ENCODE measurements around the gene FBXO21. TPM values are rescaled to one million over a fixed set of nuclear protein-coding genes. Genes with fewer than 3 reads are reported as not detected.

Gene FBXO21
- total and polyA plus RNA-seq, 2 experiments from 2014 or later, result 32.3 to 43.9 TPM

- in situ Hi-C loops (cut with MboI), result no loop called here
- peaks cover 32% of the 10 kb centered on the region; the same call in 1 of the 2 replicates for H3K36me3 ChIP-seq (ENCODE audit: low read depth)
These were observed 11.5 kb downstream of the FBXO21 start for GRCh38 chr12:117178745-117179144.

DNA sequence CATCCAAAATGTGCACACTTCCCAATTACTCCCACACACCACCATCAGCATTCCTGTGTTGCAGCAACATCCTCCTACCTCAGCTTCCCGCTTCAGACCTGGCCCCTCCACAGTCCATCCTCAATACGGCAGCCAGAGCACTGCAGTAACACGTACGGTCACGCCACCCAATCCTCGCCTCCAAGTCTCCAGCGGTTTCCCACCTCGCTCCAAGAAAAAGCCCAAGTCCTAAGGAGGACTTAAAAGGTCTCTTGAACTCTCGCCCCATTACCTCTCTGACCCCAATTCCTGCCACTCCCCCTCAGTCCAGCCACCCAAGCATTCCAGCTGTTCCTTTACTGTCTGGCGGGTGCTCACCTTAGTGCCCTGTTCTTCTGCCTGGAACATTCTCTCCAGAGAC, 12.0 kb downstream of the FBXO21 start:
- no peaks in the 10 kb centered on the region for H4K20me1 ChIP-seq (ENCODE audit: insufficient read depth)
- no peak overlapping the region for H3K9ac ChIP-seq
- WGBS, 2 experiments (ENCODE audit: low coverage in 1 of 2, low lambda C conversion rate in 2 of 2, missing lambda C conversion rate in 2 of 2), result 94 to 96% methylated on average over 10 of the region's 10 CpGs
- no peak overlapping the region for H3K4me3 ChIP-seq
- no peaks in the 10 kb centered on the region for H3K4me1 ChIP-seq (ENCODE audit: insufficient read depth)
- H3K4me2 ChIP-seq (ENCODE audit: unreplicated experiment), result no peak overlapping the region
- no peaks in the 10 kb centered on the region for H3K9me2 ChIP-seq (ENCODE audit: insufficient read depth)
- in situ Hi-C loops (cut with MboI), result no loop called here
- no peaks in the 10 kb centered on the region for H3K9me3 ChIP-seq (ENCODE audit: low read depth)
- TF ChIP-seq EZH2 (IDR thresholded peaks at IDR 0.05; ENCODE audit: insufficient read depth, poor library complexity, severe bottlenecking) (no peak), EZH2phosphoT487 (IDR thresholded peaks at IDR 0.05; ENCODE audit: insufficient read depth, low read depth) (no peak)
- no peak for DNase-seq
- no peak overlapping the region for H2AFZ ChIP-seq
- H3K36me3 ChIP-seq (ENCODE audit: low read depth), result peaks cover 33% of the 10 kb centered on the region; the same call in 1 of the 2 replicates
- H3K27ac ChIP-seq, result no peak overlapping the region
- no peaks in the 10 kb centered on the region for H3K79me2 ChIP-seq (ENCODE audit: insufficient read depth)
- no peaks in the 10 kb centered on the region for H3F3A ChIP-seq (ENCODE audit: insufficient read depth)
- H3K27me3 ChIP-seq (replicated peaks; ENCODE audit: insufficient read depth), result no peaks in the 10 kb centered on the region

More at GRCh38 chr12:117178745-117179144, 11.5 kb downstream of the FBXO21 start:
- DNase-seq, result no peak
- Histone ChIP-seq H4K20me1 (ENCODE audit: insufficient read depth) (no peaks in the 10 kb centered on the region), H3K27ac (no peak overlapping the region), H3K27me3 (replicated peaks; ENCODE audit: insufficient read depth) (no peaks in the 10 kb centered on the region), H3K9me3 (ENCODE audit: low read depth) (no peaks in the 10 kb centered on the region), H3K4me2 (ENCODE audit: unreplicated experiment) (no peak overlapping the region), H3K9me2 (ENCODE audit: insufficient read depth) (no peaks in the 10 kb centered on the region), H3K4me1 (ENCODE audit: insufficient read depth) (no peaks in the 10 kb centered on the region), H3K79me2 (ENCODE audit: insufficient read depth) (no peaks in the 10 kb centered on the region), H3F3A (ENCODE audit: insufficient read depth) (no peaks in the 10 kb centered on the region), H3K9ac (no peak overlapping the region), H2AFZ (no peak overlapping the region), H3K4me3 (no peak overlapping the region)
- WGBS, 2 experiments (ENCODE audit: low coverage in 1 of 2, low lambda C conversion rate in 2 of 2, missing lambda C conversion rate in 2 of 2), result 99 to 100% methylated on average over 2 of the region's 2 CpGs
- TF ChIP-seq EZH2 (IDR thresholded peaks at IDR 0.05; ENCODE audit: insufficient read depth, poor library complexity, severe bottlenecking) (no peak), EZH2phosphoT487 (IDR thresholded peaks at IDR 0.05; ENCODE audit: insufficient read depth, low read depth) (no peak)

DNA sequence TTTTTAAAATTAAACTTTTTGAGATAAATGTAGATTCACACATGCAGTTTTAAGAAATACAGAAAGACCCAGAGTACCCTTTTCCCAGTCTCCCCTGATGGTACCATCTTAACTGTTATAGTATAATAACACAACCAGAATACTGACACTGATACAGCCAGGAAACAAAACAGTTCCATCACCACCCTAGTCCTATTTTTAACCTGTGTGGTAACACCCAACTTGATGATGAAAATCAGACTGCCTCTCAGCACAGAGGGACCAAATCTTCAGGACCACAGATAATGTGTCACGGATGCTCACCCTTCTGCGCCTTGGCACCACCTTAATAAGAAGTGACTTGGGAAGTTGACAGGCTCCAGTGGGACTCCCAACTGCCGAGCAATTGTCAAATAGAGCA, 18.1 kb downstream of the FBXO21 start:
- Histone ChIP-seq H3K27me3 (replicated peaks; ENCODE audit: insufficient read depth) (no peaks in the 10 kb centered on the region), H3K4me1 (ENCODE audit: insufficient read depth) (no peaks in the 10 kb centered on the region), H4K20me1 (ENCODE audit: insufficient read depth) (no peaks in the 10 kb centered on the region), H3K79me2 (ENCODE audit: insufficient read depth) (no peaks in the 10 kb centered on the region), H3K4me2 (ENCODE audit: unreplicated experiment) (no peak overlapping the region), H3K9ac (no peak overlapping the region), H3K4me3 (no peak overlapping the region), H3K27ac (no peak overlapping the region), H3K9me2 (ENCODE audit: insufficient read depth) (no peaks in the 10 kb centered on the region), H2AFZ (no peak overlapping the region), H3K36me3 (ENCODE audit: low read depth) (peaks cover 58% of the 10 kb centered on the region; the same call in 1 of the 2 replicates), H3F3A (ENCODE audit: insufficient read depth) (no peaks in the 10 kb centered on the region), H3K9me3 (ENCODE audit: low read depth) (no peaks in the 10 kb centered on the region)
- TF ChIP-seq EZH2 (IDR thresholded peaks at IDR 0.05; ENCODE audit: insufficient read depth, poor library complexity, severe bottlenecking), result no peak
- TF ChIP-seq EZH2phosphoT487 (IDR thresholded peaks at IDR 0.05; ENCODE audit: insufficient read depth, low read depth), result no peak
- in situ Hi-C loops (cut with MboI), result no loop called here
- DNase-seq, result no peak
- 94 to 97% methylated on average over 3 of the region's 3 CpGs for WGBS, 2 experiments (ENCODE audit: low coverage in 1 of 2, low lambda C conversion rate in 2 of 2, missing lambda C conversion rate in 2 of 2)

DNA sequence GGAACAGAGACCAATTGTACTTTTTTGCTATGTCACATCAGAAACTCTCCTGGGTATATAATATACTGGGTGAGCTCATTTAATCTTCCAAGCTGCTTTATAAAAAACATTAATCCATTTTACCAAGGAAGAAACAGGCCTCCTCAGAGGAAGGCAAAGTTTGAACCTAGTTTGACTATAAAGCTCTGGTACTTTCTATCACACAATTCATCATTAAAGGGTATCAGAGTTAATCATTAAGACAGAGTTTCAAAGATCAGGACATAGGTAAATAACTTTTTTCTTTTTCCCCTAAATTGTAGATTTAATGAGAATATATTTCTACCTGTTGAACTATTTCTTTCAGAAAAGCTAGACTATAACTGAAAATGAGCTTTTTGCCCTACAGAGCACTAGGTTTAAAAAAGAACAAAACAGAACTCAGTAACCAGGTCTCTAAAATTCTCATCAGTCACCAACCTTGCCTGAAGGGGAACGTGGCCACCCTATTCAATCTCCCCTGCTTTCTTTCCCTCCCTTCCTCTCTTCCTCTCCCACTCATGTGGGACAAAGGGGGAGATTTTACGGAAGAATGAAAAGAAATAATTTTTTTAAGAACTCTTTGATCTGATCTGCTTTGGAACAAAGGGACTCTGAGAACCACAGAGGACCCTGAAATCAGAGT, 18.6 kb downstream of the FBXO21 start:
- H3K27ac ChIP-seq, result no peak overlapping the region
- TF ChIP-seq EZH2phosphoT487 (IDR thresholded peaks at IDR 0.05; ENCODE audit: insufficient read depth, low read depth), result no peak
- TF ChIP-seq EZH2 (IDR thresholded peaks at IDR 0.05; ENCODE audit: insufficient read depth, poor library complexity, severe bottlenecking), result no peak
- WGBS, 2 experiments (ENCODE audit: low coverage in 1 of 2, low lambda C conversion rate in 2 of 2, missing lambda C conversion rate in 2 of 2), result 94 to 100% methylated on average over 2 of the region's 2 CpGs
- no peaks in the 10 kb centered on the region for H3K9me2 ChIP-seq (ENCODE audit: insufficient read depth)
- no peak overlapping the region for H2AFZ ChIP-seq
- H3K4me1 ChIP-seq (ENCODE audit: insufficient read depth), result no peaks in the 10 kb centered on the region
- H4K20me1 ChIP-seq (ENCODE audit: insufficient read depth), result no peaks in the 10 kb centered on the region
- no peak overlapping the region for H3K4me2 ChIP-seq (ENCODE audit: unreplicated experiment)
- H3K27me3 ChIP-seq (replicated peaks; ENCODE audit: insufficient read depth), result no peaks in the 10 kb centered on the region
- no peaks in the 10 kb centered on the region for H3K79me2 ChIP-seq (ENCODE audit: insufficient read depth)
- H3K9ac ChIP-seq, result no peak overlapping the region
- in situ Hi-C loops (cut with MboI), result no loop called here
- H3K4me3 ChIP-seq, result no peak overlapping the region
- no peaks in the 10 kb centered on the region for H3K9me3 ChIP-seq (ENCODE audit: low read depth)
- H3F3A ChIP-seq (ENCODE audit: insufficient read depth), result no peaks in the 10 kb centered on the region
- no peak for DNase-seq
- peaks cover 55% of the 10 kb centered on the region; the same call in 1 of the 2 replicates for H3K36me3 ChIP-seq (ENCODE audit: low read depth)
